Gastroesophageal sphincter (tissue), 3 donors: Measurements from ENCODE around the gene RAE1.

Experiments
- CTCF ChIP-seq, 4 experiments: fragments of 200-600 bp in 2 of 4; fragments of 450-650 bp in 2 of 4; sonication (generic) in 1 of 4; IDR thresholded peaks; one replicate each; pipeline ENCODE4 v1.5.1; 2017 to 2019; ENCODE audit warnings: antibody characterized with exemption in 4 of 4, mild to moderate bottlenecking in 2 of 4, moderate library complexity in 2 of 4
- POLR2A ChIP-seq, 2 donors: fragments of 450-650 bp; IDR thresholded peaks; one replicate each; pipeline ENCODE4 v1.6.1; 2017; ENCODE audit warnings: antibody characterized with exemption in 2 of 2, mild to moderate bottlenecking in 2 of 2, moderate library complexity in 1 of 2
- POLR2AphosphoS5 ChIP-seq: sonication (generic); formaldehyde crosslinking; IDR thresholded peaks from one replicate; pipeline ENCODE4 v1.6.1; 2017; ENCODE audit warnings: antibody characterized with exemption

- TF ChIP-seq CTCF (IDR thresholded peaks at IDR 0.05) (no peak), POLR2A (IDR thresholded peaks at IDR 0.05) (no peak), POLR2AphosphoS5 (no peak)
Observed at GRCh38 chr20:57417830-57418780, 67.0 kb downstream of the RAE1 start.
